Keratinocyte (primary cell): ENCODE measurements around the gene RUFY3. TPM values are rescaled to one million over a fixed set of nuclear protein-coding genes. Genes with fewer than 3 reads are reported as not detected.

ENCODE experiments used
- DNase-seq: peaks from one replicate; pipeline ENCODE4 v3.0.0-alpha.2; 2011; ENCODE audit warnings: low read depth, missing footprints, low spot score
- FAIRE-seq: peaks from 2 replicates; lab custom pipeline; 2011; peaks lifted over from hg19 to GRCh38; lab: Jason Lieb, UNC
- H2AFZ ChIP-seq: 2 replicates; pipeline ENCODE4 v1.6.0; 2012; ENCODE audit warnings: low read length, control low read depth, inconsistent platforms; ENCODE audit not compliant: control insufficient read depth
- H3K27ac ChIP-seq: 2 replicates; pipeline ENCODE4 v1.5.1; 2011; ENCODE audit warnings: low read length; ENCODE audit not compliant: control insufficient read depth, insufficient read depth
- H3K27me3 ChIP-seq: 3 replicates; pipeline ENCODE4 v1.6.0; 2011; ENCODE audit warnings: low read length; ENCODE audit not compliant: control insufficient read depth, insufficient read depth; ENCODE audit errors: extremely low read depth
- H3K36me3 ChIP-seq, 2 experiments: 2 replicates in 1 of 2; 3 replicates in 1 of 2; pipeline ENCODE4 v1.5.1; 2011; ENCODE audit warnings: low read length in 2 of 2, mild to moderate bottlenecking in 1 of 2; ENCODE audit not compliant: control insufficient read depth in 2 of 2, insufficient read depth in 2 of 2; ENCODE audit errors: extremely low read depth in 1 of 2
- H3K4me1 ChIP-seq: 3 replicates; pipeline ENCODE4 v1.5.1; 2011; ENCODE audit warnings: low read length; ENCODE audit not compliant: control insufficient read depth, insufficient read depth; ENCODE audit errors: extremely low read depth
- H3K4me2 ChIP-seq: 3 replicates; pipeline ENCODE4 v1.6.0; 2011; ENCODE audit warnings: low read depth, low read length; ENCODE audit not compliant: control insufficient read depth, insufficient read depth; ENCODE audit errors: extremely low read depth
- H3K4me3 ChIP-seq, 3 experiments: fragments of 200-600 bp in 1 of 3; sonication (generic) in 1 of 3; 2 replicates in 2 of 3; 3 replicates in 1 of 3; pipeline ENCODE4 v1.5.1; 2011 to 2016; ENCODE audit warnings: low read length in 3 of 3, mild to moderate bottlenecking in 3 of 3, control low read depth in 2 of 3, inconsistent platforms in 1 of 3, low read depth in 1 of 3, mixed read lengths in 1 of 3, mixed run types in 1 of 3, moderate library complexity in 1 of 3; ENCODE audit not compliant: control insufficient read depth in 2 of 3, insufficient read depth in 2 of 3; ENCODE audit errors: extremely low read depth in 1 of 3
- H3K79me2 ChIP-seq: 2 replicates; pipeline ENCODE4 v1.6.0; 2012; ENCODE audit warnings: low read length; ENCODE audit not compliant: control insufficient read depth, insufficient read depth
- H3K9ac ChIP-seq: 3 replicates; pipeline ENCODE4 v1.6.0; 2011; ENCODE audit warnings: low read length; ENCODE audit not compliant: control insufficient read depth, insufficient read depth; ENCODE audit errors: extremely low read depth
- H3K9me1 ChIP-seq: 3 replicates; pipeline ENCODE4 v1.6.0; 2011; ENCODE audit warnings: low read length; ENCODE audit not compliant: control insufficient read depth, insufficient read depth; ENCODE audit errors: extremely low read depth
- H3K9me3 ChIP-seq: 2 replicates; pipeline ENCODE4 v1.5.1; 2012; ENCODE audit warnings: low read depth, low read length; ENCODE audit not compliant: control insufficient read depth
- H4K20me1 ChIP-seq: 3 replicates; pipeline ENCODE4 v1.6.0; 2011; ENCODE audit warnings: low read length; ENCODE audit not compliant: control insufficient read depth, insufficient read depth; ENCODE audit errors: extremely low read depth
- EZH2 ChIP-seq: IDR thresholded peaks from one replicate; pipeline ENCODE4 v1.6.1; 2012; ENCODE audit warnings: inconsistent platforms, mild to moderate bottlenecking, low read length, moderate library complexity
- dilution Hi-C: fragments of 300-500 bp; cut with MboI; formaldehyde crosslinking; loops from one replicate; pipeline ENCODE4 v1.7.0; 2020; ENCODE audit warnings: low sequenced_read_pairs; ENCODE audit not compliant: extremely low pct_ligation_motif_present
- polyA plus RNA-seq, 5 experiments: library from polyadenylated mRNA; depleted of rRNA in 3 of 5; stranded (reverse) in 3 of 5; stranded (forward) in 1 of 5; unstranded in 1 of 5; fragments of >200 nt; gene quantifications; 1 replicate in 1 of 5; 2 replicates in 3 of 5; 3 replicates in 1 of 5; pipeline versions ENCODE4 v1.2.1 to v1.2.3, GENCODE V29; 2011 to 2012; ENCODE audit warnings: missing spikeins in 2 of 5, low read depth in 1 of 5, low replicate concordance in 1 of 5
- TF ChIP-seq, protein P1 (sequence below), 3 experiments: IDR thresholded peaks in 1 of 3; conservative IDR thresholded peaks in 1 of 3; optimal IDR thresholded peaks in 1 of 3; 2 replicates in 2 of 3; 3 replicates in 1 of 3; pipeline versions ENCODE3 to v1.5.1; 2011; ENCODE audit warnings: low read length in 3 of 3, mild to moderate bottlenecking in 3 of 3, moderate library complexity in 2 of 3, control low read depth in 1 of 3, inconsistent platforms in 1 of 3; ENCODE audit not compliant: insufficient read depth in 2 of 3; ENCODE audit errors: extremely low read depth in 1 of 3

RUFY3 gene
- polyA plus RNA-seq, 1 donor (not counting 4 experiments of a cell fraction or from before 2014, with no cell fraction given) = 18.9 TPM

DNA sequence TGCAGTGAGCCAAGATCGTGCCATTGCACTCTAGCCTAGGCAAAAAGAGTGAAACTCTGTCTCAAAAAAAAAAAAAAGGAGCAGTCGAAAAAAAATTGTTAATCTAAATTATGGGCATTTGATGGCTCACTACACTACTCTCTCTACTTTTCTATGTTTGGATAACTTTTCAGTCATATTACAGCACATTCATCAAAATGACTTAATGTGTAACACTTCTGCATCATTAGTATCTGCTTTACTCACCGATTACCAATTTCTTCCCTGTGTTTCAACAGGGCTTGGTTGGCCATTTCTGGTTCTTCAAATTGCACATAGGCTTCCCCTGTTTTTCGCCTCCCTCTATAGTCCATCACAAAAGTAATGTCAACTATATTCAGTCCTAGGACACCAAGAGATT is 109.5 kb downstream of the RUFY3 start:
- dilution Hi-C loops = no loop called here
- DNase-seq = no peak
- Histone ChIP-seq H4K20me1 (peaks cover 4% of the 10 kb centered on the region), H2AFZ (no peak overlapping the region), H3K79me2 (peaks cover 46% of the 10 kb centered on the region), H3K4me3 (no peak overlapping the region), H3K36me3 (peaks cover 19 to 27% of the 10 kb centered on the region in 2 experiments), H3K4me1 (no peaks in the 10 kb centered on the region), H3K9me3 (no peaks in the 10 kb centered on the region), H3K4me2 (no peak overlapping the region), H3K9ac (no peak overlapping the region), H3K9me1 (no peaks in the 10 kb centered on the region), H3K27me3 (no peaks in the 10 kb centered on the region), H3K27ac (no peak overlapping the region)
- FAIRE-seq = no peak
- TF ChIP-seq, protein P1, sequence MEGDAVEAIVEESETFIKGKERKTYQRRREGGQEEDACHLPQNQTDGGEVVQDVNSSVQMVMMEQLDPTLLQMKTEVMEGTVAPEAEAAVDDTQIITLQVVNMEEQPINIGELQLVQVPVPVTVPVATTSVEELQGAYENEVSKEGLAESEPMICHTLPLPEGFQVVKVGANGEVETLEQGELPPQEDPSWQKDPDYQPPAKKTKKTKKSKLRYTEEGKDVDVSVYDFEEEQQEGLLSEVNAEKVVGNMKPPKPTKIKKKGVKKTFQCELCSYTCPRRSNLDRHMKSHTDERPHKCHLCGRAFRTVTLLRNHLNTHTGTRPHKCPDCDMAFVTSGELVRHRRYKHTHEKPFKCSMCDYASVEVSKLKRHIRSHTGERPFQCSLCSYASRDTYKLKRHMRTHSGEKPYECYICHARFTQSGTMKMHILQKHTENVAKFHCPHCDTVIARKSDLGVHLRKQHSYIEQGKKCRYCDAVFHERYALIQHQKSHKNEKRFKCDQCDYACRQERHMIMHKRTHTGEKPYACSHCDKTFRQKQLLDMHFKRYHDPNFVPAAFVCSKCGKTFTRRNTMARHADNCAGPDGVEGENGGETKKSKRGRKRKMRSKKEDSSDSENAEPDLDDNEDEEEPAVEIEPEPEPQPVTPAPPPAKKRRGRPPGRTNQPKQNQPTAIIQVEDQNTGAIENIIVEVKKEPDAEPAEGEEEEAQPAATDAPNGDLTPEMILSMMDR (optimal IDR thresholded peaks at IDR 0.05 in 1 of 3, IDR thresholded peaks at IDR 0.05 in 1 of 3, conservative IDR thresholded peaks at IDR 0.05 in 1 of 3; ENCODE audit: extremely low read depth in 1 of 3, insufficient read depth in 2 of 3, low read length in 3 of 3) = no peak
- TF ChIP-seq EZH2 = no peak

DNA sequence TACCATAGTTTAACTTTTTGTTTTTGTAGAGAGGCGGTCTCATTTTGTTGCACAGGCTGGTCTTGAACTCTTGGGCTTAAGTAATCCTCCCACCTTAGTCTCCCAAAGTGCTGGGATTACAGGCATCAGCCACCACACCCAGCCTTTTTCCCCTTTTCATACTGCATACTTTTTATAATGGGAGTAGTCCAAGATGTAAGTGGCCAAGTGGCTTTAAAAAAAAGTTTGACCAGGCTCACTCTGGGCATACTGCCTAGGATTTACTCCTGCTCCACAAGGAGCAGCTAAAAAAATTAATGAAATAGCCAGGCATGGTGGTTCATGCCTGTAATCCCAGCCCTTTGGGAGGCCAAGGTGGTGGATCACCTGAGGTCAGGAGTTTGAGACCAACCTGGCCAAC is 111.9 kb downstream of the RUFY3 start:
- Histone ChIP-seq H3K27ac (no peak overlapping the region), H3K9me3 (no peaks in the 10 kb centered on the region), H3K4me2 (no peak overlapping the region), H3K79me2 (peaks cover 68% of the 10 kb centered on the region), H3K9me1 (peaks cover 2% of the 10 kb centered on the region), H3K4me3 (no peak overlapping the region), H3K27me3 (no peaks in the 10 kb centered on the region), H3K9ac (no peak overlapping the region), H3K4me1 (peaks cover 6% of the 10 kb centered on the region), H3K36me3 (peaks cover 16 to 22% of the 10 kb centered on the region in 2 experiments), H2AFZ (no peak overlapping the region), H4K20me1 (peaks cover 10% of the 10 kb centered on the region)
- no peak for TF ChIP-seq EZH2
- TF ChIP-seq, protein P1 (optimal IDR thresholded peaks at IDR 0.05 in 1 of 3, IDR thresholded peaks at IDR 0.05 in 1 of 3, conservative IDR thresholded peaks at IDR 0.05 in 1 of 3; ENCODE audit: extremely low read depth in 1 of 3, insufficient read depth in 2 of 3, low read length in 3 of 3) = no peak
- FAIRE-seq (no peak), DNase-seq (no peak)
- dilution Hi-C loops = no loop called here
